HEK293T (cell line): Measurements from ENCODE around the gene NXPH2.

Experiments
- ARNT ChIP-seq: fragments of 450-650 bp; IDR thresholded peaks from 2 replicates; pipeline ENCODE4 v1.6.1; 2017; ENCODE audit warnings: mild to moderate bottlenecking
- BHLHE40 ChIP-seq: fragments of 450-650 bp; IDR thresholded peaks from 2 replicates; pipeline ENCODE4 v1.6.1; 2016; ENCODE audit warnings: mild to moderate bottlenecking, moderate library complexity, borderline replicate concordance
- ELF4 ChIP-seq: fragments of 450-650 bp; IDR thresholded peaks from 2 replicates; pipeline ENCODE4 v1.6.1; 2017; ENCODE audit warnings: antibody characterized with exemption
- FOXA1 ChIP-seq: fragments of 450-650 bp; IDR thresholded peaks from 2 replicates; pipeline ENCODE4 v1.6.1; 2016; ENCODE audit warnings: mild to moderate bottlenecking
- NFRKB ChIP-seq: fragments of 450-650 bp; IDR thresholded peaks from 2 replicates; pipeline ENCODE4 v1.6.1; 2016; ENCODE audit warnings: mild to moderate bottlenecking, moderate library complexity
- SP1 ChIP-seq: fragments of 450-650 bp; IDR thresholded peaks from 2 replicates; pipeline ENCODE4 v1.6.1; 2017
- TARDBP ChIP-seq: fragments of 450-650 bp; IDR thresholded peaks from 2 replicates; pipeline ENCODE4 v1.6.1; 2016
- ZNF384 ChIP-seq: fragments of 450-650 bp; IDR thresholded peaks from 2 replicates; pipeline ENCODE4 v1.6.1; 2016

- TF ChIP-seq ZNF384 (no peak), ELF4 (no peak), SP1 (no peak), BHLHE40 (no peak), FOXA1 (no peak), TARDBP (no peak), ARNT (no peak), NFRKB (no peak)
These were observed 13.7 kb downstream of the NXPH2 start for GRCh38 chr2:138766464-138766863.
